Measurements from ENCODE around the gene DNAH3.
A peak's percentile ranks its signal among the peaks of the same experiment; 100 is the strongest.
"Not testable (repeated sequence)": the region's sequence is repeated elsewhere in the genome, so short reads cannot be mapped to it uniquely, and the experiment has no call there.

DNAH3 gene

DNA sequence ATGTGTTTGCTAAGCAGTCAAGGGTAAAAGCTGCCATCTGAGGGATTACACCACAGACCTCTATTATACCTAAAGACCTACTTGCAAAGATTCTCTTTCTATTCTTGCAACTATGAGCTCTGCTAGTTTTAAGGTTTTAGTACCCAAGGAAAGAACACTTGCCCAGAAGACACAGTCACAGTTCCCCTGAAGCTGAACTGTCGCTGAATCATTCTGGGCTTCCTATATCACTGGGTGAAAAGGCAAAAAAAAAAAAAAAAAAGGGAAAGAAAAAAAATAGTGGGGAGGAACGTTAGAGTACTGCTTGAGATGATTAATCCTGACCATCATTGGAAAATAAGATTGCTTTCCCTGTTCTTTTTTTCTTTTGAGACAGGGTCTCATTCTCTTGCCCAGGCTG, 212.2 kb downstream of the DNAH3 start:
- peak in 1 of 5 donors; percentile 71 for DNase-seq

DNA sequence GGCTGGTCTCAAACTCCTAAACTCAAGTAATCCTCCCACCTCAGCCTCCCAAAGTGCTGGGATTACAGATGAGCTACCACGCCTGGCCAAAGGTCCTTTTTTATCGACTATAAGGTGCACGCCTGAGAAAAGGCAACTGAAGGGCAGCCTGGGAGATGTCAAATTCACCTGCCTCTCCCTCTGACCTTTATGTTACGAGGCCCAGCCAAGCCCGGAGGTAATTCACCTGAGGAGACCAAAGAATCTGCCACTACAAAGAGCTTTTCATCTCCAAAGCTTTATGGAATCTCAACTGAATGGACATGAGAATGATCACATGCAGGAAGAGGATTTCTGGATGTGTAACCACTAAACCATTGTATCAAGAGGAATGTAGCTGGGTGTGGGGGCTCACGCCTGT, 212.9 kb downstream of the DNAH3 start:
- DNase-seq: no peak

DNA sequence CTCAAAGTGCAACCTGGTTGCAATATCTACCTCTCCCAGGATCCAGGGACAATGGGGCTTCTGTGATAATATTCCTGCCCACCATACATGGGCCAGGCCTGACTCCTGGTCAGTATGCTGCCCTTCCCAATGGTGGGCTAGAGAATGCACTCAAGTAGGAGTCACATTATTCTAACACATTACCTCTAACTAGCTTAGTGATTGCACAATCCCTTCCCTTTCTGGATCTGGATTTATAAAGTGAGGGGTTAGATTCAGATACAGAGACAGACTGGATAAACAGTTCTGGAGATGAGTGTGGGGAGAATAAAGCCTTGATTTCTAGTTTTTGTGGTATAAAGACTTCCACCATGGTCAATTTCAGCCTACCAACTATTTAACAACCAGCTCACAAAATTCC, 217.1 kb downstream of the DNAH3 start:
- no peak for DNase-seq

DNA sequence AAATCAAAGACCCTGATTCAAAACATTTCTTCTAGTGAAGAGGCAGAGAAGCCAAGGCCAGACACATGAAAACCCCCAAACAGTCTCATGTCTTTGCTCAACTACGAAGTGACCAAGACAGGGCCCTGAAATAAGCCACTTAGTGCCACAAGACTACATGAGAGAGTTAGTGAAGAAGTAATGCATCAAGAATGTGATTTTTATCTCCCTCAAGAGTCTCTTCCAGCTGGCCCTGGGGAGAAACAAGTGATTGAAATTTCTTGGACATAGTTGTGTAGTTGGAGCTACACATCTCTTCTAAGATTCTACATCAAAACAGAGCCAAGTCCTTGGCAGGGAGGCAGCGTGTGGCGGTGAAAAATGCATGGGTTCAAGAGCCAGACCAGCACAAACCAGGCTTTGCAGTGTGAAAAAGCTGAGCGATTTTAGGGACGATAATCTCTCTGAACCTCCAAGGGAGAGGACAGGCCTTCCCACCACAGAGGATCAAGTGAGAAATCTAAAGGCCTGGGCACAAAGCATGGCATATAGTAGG, 219.5 kb downstream of the DNAH3 start:
- no peak for DNase-seq

DNA sequence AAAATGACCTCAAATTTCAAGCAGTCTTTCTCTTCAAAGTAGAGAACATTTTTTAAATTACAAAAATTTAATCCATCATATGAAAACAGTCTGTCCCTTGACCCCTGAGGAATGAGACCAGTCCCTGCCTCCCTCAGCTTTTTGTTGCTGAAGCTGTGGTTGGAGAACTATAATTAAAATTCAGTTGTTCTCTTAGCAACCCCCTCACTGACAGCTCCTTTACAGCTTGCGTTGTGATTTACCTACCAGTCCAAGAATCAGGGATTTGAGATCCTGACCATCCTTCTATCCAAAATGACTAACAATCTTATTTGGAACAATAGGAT, 220.3 kb downstream of the DNAH3 start:
- DNase-seq: no peak

DNA sequence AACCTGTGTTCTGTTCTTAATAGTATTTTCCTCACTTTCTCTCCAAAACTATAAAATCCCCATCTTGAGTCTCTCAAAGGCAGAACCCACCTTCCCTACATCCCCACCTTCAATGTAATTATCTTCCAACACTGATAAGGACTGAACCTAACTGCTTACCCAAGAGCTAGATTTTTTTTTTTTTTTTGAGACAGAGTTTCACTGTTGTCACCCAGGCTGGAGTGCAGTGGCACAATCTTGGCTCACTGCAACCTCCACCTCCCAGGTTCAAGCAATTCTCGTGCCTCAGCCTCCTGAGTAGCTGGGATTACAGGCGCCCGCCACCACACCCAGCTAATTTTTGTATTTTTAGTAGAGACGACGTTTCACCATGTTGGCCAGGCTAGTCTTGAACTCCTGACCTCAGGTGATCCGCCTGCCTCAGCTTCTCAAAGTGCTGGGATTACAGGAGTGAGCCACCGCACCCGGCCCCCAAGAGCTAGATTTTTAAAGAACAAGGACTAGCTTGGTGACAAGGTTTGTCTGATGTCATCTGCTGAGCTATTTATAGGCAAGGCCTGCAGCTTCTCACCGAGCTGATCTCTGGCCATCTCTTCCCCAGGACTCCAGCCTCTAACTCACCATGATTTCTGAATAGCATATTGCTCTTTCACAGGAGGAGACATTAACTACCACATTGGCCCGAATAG, 220.8 kb downstream of the DNAH3 start:
- DNase-seq: not testable (repeated sequence)

DNA sequence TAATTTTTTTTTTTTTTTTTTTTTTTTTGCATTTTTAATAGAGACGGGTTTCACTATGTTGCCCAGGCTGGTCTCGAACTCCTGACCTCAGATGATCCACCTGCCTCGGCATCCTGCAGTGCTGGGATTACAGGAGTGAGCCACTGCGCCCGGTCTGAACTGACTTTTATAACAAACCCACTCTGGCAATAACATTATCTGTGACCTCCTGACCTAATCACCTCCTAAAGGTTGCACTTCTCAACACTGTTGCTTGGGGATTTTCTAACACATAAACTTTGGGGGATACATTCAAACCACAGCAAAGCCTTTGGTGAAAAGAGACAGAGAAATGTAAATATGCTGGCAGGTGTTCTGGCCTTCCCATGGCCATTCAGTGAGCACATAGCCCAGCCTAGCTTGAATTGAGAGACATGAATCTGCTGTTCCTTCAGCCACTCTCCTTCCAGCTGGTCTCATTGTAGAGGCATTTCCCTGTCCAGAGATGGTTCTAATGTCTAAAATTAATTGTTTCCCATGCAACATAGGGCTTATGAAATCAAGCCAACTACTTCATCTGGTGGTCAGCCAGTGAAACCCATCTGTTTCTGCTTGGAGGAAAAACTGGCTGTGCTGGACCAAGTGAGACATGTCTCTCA, 221.8 kb downstream of the DNAH3 start:
- no peak for DNase-seq

DNA sequence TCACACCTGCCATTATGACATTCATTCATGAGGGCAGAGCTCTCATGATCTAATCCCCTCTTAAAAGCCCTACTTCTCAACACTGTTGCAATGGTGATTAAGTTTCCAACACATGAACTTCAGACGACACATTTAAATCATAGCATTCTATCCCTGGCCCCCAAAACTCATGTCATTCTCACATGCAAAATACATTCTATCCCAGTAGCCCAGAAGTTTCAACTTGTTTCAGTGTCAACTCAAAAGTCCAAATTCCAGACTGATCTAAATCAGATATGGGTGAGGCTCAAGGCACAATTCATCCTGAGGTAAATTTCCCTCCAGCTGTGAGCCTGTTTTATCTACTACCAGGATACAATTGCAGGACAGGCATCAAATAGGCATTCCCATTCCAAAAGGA, 224.9 kb downstream of the DNAH3 start:
- DNase-seq: no peak

DNA sequence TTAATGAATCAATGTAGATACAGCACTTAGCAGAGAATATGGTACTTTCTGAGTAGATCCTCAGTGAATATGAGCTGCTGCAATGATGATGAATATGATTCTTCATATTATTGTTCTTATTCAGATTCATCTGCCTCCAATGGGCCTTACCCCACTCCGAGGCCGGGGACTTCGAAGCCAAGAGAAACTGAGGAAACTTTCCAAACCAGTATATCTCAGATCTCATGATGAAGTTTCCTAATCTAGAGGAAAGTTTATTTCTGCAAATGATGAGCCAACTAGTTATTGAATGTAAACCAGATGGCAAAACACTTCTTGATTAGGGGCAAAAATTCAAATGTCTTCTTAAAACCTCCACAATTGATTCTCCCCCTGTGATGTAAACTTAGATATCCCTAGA, 226.8 kb downstream of the DNAH3 start:
- no peak for DNase-seq

DNA sequence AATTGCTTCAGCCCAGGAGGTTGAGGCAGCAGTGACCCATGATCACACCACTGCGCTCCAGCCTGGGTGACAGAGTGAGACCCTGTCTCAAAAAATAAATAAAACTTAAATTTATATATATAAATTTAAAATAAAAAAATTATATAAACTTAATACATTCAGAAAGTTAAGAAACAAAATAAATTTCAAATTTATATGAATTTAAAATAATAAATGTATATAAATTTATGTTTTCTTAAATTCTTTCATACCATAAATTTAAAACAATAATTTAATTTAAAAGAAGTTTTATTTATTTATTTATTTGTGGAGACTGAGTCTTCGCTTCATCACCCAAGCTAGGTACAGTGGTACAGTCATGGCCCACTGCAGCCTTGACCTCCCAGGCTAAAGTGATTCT, 229.8 kb downstream of the DNAH3 start:
- no peak for DNase-seq

DNA sequence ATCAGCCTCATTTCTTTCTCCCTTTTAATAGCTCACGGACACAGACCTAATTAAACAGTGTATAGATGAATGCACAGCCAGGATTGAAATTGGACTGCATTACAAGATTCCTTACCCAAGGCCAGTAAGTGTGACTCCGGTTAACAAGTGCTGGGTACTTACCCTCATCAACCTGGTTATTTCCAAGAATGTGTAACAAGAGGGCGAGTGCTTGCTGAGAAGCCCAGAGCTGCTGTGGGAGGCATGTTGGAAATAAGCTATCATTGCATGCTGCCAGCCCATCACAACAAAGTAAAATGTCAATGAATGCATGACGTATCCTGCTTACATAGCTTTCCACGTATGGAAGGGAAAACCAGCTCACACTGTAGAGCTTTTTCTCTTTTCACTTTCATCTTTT, 230.6 kb downstream of the DNAH3 start:
- no peak for DNase-seq

DNA sequence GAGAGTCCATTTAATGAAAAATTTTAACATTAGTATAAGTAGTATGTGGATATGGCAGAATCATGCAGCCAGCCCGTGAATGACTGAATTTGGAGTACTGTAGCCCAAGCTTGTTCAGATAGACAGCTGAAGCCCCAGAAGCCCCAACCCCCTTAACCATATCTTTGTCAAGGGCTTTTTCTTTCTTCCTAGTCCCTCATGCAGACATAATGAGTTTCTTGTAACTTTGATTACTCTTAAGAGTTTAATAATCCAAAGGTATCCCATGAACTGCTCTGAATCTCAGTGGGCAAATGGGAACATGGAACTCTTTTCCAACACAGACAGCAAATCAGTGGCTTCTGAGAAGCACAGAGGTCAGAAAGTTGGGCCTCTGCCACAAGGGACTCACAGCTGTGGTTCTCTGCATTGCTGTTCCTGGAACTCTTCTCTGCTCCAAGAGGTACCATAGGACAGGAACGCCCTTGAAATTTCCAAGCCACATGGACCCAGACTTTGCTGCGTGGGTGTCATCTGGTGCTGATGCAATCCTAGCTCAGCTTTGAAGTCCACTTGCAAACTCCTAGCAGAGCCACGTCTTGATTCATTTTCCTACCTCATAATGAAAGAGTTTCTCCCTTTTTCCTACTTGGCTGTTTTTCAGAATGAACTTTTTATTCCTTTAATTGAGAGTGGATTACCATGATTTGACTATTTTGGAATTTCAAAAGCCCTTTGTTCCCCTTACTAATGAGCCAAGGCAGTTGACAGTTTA, 232.0 kb downstream of the DNAH3 start:
- peak in 1 of 5 donors; percentile 38 for DNase-seq

DNA sequence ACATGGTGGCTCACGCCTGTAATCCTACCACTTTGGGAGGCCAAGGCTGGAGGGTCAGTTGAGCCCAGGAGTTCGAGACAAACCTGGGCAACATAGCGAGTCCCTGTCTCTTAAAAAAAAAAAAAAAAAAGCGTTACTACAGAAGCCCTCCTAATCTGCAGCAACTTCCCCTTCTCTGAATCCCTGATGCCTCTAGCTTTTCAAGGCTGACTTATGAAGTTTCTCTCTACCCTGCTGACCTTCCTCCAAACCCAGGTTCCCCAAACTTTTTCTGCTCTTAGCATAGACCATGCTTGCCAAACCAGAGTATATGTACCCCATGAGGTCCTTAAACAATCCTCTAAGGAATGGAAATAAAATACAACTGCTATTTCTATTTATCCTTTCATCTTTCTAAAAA, 233.7 kb downstream of the DNAH3 start:
- no peak for DNase-seq

DNA sequence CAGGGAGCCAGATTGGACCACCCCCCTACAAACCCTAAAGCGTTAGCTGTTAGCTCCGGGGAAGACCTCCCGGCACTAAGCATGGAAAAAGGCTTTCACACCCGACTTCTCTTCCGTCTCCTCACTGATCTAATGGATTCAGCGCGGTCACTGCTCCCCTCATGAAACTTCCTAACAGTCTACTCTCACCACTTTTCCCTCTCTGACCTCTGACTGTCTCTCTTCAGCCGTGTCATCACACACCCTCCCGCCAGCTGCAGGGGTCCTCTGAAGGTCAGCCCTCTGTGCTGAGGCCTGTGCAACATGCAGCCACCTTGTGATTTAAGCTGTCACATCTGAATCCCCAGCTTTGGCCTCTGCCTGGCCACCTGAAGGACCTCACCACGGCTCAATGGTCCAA, 234.4 kb downstream of the DNAH3 start:
- no peak for DNase-seq

DNA sequence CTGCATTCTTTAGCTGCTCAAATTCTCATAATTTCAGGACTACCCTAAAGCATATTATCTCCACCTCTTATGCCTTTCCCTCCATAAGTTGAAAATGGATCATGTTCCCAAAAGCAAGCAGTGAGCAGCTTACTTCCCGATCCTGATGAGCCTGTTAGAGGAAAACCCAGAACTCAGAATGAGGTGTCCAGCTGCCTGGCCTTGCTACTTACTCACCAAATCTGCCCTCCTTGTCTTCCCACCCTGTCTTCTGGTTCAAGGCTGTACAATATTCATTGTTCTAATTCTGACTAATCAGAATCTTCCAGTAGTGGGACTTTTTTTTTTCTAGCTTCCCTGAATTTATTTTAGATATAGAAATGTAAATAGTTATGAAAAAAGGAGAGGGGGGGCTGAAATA, 239.3 kb downstream of the DNAH3 start:
- DNase-seq: no peak

DNA sequence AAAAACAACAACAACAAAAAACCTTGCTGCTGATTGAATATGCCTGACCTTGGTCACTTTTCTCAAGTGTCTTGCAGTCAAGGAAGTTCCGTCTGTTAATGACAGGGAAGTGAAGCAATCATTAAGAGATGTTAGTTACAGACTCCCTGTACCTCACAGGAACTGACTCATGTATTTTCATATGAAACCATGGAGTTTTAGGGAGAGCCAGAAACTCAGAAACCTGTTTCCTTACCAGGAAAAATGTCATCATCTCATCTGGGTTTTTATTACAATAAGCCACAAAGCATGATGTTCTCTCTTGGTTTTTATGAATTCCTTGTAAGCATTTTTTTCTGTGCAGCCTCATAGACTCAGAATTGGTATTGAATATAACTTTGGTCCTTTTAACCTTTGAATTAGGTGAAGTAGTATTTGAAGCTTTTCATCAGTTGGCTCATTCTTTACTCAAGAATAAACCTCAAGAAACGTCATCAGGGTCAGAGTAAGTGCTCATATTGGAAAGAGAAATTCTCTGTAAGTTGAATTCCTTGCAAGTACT, 239.8 kb downstream of the DNAH3 start:
- DNase-seq: peak in 1 of 5 donors; percentile 78

DNA sequence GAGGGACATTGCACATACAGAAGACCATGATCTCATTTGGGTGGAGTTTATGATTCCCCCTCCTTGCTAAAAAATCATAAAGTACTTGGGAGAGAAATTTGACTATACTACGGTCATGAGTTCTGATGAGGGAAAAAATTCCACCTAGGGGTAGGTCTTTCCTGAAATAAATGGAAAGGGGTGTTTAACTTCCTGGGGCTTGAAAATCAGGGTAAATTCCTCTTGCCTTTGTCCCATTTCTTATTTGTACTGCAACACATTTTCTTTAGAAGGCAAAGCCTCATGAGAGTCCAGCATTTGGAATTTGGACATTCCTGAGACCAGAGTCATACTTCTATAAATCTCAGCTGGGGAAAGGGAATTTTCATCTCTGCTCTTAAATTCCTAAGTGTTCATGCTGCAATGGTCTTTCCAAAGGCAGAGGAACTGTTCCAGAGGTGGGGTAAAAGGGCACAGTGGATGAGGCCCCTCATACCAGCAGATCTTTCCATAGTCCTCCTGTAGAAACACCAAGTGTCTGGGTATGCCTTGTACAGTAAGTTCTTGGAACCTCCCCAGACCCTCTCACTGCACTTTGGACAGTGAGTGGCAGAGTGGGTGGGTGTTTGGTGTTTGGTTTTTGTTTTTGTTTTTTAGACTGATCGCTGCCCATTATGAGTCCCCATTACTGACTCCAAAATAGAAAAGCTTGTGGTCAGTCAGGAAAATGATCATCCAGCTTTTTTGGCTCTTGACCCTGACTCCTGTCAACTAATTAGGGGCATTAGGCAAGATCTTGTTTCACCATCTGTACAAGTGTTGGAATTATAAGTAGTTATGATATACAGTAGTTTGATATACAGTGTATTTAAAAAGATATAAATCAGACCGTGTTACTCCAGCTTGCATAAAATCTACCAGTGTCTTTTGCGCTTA, 244.0 kb downstream of the DNAH3 start:
- no peak for DNase-seq

DNA sequence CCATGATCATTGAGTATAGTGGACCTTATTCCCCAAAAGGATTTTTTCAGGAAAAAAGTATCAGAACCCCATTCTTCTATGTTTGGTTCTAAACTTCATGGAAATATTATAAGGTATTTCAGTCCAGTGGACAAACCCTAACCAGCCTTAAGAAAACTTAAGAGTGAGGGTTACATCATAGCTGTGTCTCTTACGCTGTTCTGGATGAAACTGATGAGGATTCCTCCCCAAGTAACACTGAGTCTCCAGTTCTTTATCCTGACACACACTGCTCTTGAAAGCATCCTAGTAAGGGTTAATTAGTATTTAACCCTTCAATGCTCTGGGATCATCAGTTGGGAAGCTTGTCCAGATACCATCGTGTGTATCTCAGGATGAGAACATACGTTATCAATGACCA, 245.1 kb downstream of the DNAH3 start:
- DNase-seq: no peak

DNA sequence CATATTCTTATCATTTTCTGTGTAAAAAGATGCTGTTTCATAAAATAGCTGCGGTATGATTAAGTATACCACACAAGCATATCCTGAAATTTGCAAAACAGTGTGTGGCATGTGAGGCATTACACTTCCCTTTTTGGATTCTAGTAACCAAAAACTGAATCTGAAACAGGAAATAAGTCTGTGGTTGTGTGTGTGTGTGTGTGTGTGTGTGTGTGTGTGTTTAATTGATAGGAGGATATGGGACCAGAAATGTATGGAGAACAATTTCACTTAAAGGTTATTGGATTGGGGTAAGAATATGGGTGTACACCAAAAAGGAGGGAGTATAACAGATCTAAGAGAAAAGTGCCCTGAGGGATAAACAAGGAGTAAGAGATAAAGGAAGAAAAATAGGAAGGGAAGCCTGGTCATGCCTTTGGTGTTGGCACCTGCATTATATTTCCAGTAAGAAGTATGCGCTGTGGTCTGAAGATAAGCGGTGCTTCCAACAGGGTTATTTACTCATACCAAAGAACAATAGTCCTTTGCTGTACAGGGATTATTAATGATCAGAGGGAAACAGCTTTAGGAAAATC, 246.1 kb downstream of the DNAH3 start:
- peak in 2 of 5 donors; percentile 18 to 81 for DNase-seq

DNA sequence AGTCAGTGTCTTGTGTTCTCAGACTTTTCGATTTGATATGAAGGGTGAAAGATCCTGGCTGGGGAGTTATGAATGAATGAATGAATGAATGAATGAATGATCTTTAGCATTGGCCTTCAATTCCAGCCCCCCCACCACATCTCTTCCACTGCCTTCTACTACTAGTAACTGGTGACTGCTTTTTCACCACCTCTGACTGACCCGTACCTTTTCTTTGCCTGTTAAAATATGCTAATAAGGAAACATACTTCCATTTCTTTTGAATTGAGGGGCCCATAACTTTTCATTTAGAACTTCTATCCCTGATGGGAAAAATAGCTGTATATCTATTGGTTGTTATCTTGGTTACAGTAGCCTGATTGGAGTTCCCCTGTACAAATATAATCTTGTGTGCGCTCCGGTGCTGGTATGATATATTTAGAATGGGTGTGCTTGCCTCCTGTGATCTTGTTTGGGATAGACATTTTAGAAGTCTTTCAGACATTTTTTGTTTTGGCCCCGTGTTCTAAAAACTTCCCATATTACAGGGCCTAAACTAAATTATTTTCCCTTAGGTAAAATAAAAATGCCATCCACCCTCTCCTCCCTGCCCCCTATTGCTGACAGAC, 246.6 kb downstream of the DNAH3 start:
- DNase-seq: no peak

DNA sequence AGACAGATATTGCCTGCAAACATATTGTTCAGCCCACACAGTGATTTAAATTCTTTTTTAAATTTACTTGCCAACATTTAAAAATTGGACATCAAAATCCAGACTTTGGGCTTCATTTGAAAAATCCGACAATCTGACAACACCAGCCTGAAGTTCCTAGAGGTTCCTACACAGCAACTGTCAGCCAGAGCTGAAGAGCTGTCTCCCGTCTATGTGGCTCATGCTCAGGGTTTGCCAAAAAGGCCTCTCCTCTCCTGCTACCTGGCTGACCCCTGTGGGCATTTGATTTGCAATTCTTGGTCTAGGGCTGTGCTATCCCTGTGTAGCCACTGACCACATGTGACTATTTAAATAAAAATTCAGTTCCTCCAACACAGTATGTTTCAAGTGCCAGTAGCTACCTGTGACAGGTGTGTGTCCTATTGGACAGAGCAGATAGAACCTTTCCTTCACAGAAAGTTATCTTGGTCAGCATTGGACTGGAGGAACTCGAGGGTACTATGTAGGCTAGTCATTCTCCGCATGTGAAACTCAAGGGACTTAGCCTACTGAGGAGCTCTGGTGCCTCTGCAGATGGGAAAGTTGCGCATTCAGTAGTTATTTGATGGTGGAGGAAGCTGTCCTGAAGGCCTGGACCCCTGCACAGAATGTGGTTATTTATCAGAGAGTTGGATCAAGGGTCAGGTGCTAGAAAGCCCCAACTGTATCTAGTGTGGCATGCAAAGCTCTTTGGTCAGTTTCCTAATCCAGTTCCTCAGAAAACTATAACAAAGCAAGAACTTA, 247.3 kb downstream of the DNAH3 start:
- DNase-seq: no peak
